ENCODE measurements around the gene YIPF3.
"Not testable (repeated sequence)": the region's sequence is repeated elsewhere in the genome, so short reads cannot be mapped to it uniquely, and the experiment has no call there.

Gene YIPF3

GRCh38 chr6:43509142-43509983, 7.4 kb downstream of the YIPF3 start:
- no peak for DNase-seq

GRCh38 chr6:43508481-43509141, 8.1 kb downstream of the YIPF3 start:
- DNase-seq: no peak

DNA sequence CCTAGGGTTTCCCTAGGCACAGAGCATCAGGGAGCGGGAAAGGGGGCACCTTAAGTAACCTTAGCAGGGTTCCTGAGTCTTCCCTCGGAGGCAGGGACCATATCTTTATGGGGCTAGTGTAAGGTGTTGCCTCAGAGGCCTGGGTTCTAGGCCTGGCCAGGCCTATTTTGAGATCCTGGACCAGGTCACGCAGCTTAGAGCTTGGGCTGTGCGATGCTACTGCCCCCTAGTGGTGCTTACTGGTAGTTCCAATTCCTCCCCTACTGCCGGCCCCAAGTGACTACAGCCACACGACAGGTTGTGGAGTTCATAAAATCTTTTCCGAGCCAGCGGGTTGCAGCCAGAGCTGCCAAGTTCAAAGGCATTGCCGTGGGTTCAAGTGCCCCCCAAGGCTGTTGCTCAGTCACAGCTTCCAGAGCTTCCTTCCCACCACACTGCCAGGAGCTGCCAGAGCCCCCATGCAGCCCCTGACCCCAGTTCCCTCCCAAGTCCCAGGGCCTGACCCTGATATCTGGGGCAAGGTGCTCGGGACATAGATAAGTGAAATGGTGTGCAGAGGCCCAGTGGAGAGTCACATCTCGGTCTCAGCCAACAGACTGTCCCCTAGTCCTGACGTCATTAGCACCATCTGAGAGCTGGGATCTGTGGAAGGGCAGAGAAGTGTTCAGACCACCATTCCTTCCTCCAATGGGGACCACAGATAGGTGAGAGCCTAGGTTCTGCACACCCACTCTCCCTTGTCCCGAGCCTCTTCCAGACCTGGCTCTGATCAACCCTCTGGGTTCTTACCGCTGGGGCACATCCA, 9.9 kb downstream of the YIPF3 start:
- peak; percentile 51 for DNase-seq

DNA sequence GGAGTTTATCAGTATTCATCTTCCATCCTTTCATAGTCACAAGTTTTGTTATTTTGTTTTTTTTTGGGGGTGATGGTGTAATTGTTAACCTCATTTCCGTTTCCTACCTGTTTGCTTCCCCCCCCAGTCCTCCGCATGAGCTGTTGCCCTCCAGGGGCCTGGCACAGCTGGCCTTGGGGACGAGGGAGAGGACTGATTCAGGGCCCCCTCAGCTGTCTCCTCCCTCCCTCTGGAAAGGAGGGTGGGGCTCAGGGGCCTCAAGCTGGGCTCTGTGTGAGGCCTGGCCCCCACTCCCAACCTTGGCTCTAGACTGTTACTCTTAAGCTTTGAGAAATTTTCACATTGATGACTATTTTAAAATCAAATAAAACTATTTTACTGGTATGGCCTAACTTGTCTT, 10.6 kb downstream of the YIPF3 start:
- DNase-seq: no peak

- no peak for DNase-seq
Measured at GRCh38 chr6:43505718-43506117, 11.0 kb downstream of the YIPF3 start.

DNA sequence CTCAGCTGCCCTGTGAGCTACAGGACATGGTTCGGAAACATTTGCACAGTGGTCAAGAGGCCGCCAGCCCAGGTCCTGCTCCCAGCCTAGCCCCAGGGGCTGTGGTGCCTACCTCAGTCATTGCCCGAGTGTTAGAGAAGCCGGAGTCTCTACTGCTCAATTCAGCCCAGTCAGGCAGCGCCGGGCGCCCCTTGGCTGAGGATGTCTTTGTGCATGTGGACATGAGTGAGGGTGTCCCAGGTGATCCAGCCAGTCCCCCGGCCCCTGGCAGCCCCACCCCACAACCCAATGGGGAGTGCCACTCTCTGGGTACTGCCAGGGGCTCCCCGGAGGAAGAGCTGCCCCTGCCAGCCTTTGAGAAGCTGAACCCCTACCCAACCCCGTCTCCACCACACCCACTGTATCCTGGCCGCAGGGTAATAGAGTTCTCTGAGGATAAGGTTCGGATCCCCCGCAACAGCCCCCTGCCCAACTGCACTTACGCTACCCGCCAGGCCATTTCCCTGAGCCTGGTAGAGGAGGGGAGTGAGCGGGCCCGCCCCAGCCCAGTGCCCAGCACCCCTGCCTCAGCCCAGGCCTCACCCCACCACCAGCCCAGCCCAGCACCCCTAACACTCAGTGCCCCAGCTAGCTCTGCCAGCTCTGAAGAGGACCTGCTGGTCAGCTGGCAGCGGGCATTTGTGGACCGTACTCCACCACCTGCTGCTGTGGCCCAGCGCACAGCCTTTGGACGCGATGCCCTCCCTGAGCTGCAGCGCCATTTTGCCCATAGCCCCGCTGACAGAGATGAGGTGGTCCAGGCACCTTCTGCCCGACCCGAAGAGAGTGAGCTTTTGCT, 11.8 kb downstream of the YIPF3 start:
- DNase-seq: no peak

DNA sequence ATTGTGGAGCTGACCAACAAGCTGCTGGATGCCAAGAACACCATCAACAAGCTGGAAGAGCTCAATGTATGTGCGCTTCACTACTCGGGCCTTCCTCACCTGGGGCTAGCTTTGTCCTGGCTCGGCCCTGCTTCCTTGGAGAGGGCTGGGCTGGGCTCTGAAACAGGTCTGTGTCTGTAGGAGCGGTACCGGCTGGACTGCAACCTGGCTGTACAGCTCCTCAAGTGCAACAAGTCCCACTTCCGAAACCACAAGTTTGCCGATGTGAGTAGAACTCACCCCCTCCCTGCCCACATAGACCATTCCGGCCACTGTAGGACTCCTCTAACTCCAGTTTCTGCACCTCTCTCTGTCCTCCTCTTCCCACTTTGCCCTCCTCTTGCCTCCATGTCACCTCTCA, 13.3 kb downstream of the YIPF3 start:
- no peak for DNase-seq

DNA sequence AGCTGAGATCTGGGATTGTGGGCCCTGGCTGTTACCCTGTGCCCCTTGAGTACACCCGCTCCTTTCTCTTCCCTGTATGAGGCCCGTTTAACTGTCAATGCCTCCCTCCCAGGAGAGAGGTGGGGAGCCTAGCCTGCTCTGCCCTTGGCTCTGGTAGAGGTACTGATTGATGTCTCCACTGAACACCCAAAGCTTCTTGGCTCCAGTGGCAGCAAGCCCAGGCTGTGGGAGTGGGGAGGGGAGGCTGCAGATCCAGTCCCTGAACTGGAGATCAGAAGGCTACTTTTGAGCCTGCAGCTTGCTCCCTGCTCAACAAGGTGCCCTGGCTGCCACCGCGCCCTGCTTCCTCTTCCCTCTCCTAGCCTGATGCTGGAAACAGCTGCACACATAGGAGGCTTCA, 14.1 kb downstream of the YIPF3 start:
- DNase-seq: no peak

DNA sequence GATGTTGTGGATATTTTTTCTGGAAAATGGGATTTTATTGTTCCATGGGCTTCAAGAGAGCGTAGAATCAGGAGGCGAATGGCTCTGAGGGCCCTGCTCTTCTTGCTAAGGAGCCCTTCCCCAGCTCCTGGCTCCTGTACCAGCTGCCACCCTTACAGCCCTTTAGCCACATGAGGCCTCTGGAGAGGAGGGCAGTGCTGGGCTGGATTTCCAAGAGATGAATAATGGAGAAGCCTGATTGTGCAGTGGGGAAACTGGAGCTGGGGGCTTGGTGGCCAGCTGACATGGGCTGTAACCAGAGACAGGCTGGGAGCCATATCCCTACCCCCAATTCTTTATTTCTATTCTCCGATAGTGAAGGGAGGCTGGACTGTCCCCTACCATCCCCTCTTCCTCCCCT, 15.8 kb downstream of the YIPF3 start:
- no peak for DNase-seq

DNA sequence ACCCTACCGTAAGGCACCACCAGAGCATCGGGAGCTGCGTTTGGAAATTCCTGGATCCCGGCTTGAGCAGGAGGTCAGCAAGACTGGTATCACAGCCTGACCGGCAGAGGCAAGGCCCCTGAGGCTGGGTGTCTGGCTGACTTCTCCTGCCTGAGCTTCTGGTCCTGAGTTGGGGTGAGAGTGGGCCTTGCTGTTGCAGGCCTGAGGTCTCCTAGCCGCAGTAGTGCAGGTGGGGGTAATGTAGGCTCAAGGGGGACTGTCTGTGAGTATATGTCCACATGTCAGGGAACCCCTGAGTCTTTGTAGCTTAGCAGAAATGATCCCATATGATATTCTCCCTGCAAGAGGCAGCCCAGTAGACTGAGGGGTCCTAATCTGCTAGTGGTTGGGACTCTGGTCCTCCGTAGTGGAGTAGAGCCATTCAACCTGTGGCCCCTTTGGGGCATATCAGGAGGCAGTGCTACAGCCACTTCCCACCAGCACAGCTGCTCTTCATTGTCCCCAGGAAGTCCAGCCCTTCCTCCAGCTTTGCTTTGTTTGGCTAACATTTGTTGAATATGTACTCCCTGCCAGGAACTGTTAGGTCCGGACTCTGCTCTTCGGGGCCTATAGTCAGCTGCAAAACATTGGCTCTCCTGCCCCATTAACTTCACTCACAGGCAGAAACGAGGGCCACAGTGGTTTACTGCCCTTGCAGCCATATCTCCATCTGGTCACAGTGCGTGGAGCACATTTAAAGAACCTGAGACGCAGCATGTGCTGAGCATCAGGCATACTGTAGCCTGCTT, 17.5 kb downstream of the YIPF3 start:
- DNase-seq: no peak

- not testable (repeated sequence) for DNase-seq
Measured at GRCh38 chr6:43498291-43498690, 18.4 kb downstream of the YIPF3 start.

DNA sequence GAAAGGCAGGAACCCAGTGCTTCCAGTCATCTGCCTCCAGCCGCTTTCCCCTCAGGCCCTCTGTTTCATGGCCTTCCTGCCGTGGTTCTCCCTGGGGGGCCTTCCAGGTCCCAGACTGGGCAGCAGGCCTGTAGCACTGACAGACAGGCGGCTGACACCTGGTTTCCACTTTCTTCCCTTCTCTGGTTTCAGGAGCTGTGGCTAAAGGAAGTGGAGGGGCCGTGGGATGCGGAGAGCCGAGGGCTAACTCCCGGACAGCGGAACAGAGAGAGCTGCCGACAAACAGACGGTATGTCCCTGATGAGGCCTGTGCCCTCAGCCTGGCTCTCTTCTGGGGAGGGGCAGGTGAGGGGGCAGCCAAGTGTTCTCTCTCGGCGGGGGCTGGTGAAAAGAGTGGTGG, 19.0 kb downstream of the YIPF3 start:
- DNase-seq: no peak

DNA sequence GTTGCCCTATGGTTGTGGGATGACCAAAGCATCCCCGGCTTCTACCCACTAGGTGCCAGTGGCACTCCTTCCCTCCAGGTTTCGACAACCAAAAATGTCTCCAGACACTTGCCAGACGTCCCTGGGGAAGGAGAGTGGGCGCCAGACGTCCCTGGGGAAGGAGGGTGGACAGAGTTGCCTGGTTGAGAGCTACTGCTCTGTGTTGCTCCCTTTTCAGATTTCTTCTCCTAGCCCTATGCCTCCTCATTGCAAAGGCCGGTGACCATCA, 19.7 kb downstream of the YIPF3 start:
- DNase-seq: no peak

DNA sequence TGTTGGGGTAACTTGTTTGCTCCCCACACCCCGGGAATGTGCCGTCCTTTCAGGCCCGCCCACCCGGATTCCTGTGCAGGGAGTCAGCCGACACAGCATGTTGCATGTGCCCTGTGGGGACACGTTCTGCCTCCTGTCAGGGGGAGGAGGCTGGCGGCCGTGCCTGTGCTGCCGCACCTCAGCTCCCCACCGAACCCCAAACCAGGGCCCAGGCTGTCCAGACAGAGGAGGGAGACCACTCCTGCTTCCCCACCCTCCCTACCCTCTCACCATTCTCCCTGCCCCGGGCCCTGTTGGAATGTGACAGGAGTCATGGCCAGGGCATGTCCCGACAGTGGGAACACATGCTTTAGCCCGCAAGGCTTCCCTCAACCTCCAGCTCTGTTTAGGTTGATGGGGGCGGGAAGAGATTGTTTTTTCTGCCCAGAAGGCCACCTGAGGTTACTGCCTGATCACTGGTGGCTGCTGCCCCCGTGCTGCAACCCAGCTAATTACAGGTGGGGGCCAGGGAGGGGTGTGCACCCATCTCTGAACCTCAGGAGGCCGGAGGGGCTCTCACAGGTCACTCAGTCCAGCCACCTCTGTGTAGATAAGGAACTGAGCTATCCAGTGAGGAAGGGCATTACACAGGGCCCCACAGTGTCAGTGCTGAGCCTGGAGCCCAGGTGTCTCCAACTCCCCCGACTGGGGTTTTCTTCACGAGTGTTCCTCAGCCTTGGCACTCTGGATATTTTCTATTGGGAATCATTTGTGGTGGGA, 20.2 kb downstream of the YIPF3 start:
- DNase-seq: no peak

DNA sequence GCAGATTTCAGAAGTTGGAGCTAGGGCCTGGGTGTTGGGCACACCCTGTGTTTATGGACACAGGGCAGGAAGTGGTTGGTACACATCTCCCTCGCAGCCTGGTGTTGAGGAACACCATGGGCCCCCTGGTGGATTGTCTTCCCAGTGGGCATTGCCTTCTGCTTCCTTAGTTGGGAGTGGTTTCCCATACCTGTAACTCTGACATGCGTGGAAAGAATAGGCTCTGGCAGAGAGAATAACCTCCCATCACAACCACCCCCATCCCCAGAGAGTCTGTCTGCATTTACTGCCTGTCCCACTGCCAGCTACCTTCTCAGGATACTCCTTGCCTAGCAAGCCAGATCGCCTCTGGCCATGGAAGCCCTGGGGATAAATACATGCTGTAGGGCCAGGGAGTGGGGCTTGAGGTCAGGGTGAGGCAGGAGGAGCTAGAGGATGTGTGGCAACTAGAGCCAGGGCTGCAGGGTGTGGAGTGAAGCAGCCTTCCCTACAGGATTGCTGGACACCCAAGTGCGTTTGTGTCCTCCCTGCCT, 21.3 kb downstream of the YIPF3 start:
- DNase-seq: no peak

DNA sequence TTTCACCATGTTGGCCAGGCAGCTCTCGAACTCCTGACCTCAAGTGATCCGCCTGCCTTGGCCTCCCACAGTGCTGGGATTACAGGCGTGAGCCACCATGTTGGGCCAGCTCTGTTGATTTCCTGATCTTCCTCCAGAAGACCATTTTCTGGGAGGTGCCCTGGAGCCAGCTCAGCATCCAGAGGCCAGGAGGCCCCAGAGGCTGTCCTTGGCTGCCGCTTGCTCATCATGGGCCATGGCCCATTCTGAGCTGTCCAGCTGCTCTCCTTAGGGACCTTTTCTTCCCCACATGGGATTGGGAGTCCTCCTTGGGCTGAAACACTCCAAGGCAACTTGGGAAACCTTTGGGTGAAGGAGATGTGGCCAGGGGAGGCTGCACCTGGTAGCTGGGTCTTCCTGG, 22.0 kb downstream of the YIPF3 start:
- DNase-seq: no peak

DNA sequence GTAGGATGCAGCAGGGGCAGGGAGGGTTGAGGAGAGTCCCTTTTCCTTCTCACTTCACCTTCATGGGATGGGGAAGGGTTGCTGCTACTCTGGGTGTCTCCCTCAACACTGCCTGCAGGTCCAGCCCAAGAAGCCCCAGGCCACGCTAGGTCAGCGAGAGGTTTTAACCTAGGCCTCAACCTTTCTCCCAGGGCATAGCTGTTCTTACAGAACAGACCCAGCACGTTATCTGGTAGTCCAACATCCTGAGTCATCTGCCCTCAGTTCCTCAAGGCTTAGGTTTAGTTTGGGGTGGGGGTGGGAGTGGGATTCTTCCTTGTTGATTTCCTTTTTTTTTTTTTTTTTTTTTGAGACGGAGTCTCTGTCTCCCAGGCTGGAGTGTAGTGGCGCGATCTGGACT, 22.4 kb downstream of the YIPF3 start:
- DNase-seq: no peak

- no peak for DNase-seq
Measured at GRCh38 chr6:43493833-43494232, 22.9 kb downstream of the YIPF3 start.

GRCh38 chr6:43493230-43493629, 23.5 kb downstream of the YIPF3 start:
- no peak for DNase-seq

DNA sequence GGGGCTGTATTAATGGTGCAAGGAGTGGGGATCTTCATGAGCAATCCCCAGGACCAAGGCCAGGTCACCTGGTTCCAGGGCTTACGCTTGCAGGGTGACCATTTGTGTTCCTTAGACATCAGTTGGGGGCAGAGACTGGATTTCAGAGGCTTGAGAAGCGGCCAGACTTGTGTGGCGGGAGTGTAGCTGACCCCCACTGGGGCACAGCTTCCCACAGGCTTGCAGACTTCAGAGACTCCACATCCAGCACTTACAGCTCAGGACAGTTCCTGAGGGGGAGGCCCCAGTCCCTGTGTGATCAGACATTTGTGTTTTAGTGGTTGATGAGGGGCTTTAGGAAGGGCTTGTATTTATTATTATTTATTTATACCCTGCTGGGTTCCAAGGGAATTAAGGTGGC, 24.1 kb downstream of the YIPF3 start:
- no peak for DNase-seq
